Osteoblast (primary cell): Measurements from ENCODE around the gene FBN3. TPM values are rescaled to one million over a fixed set of nuclear protein-coding genes. Genes with fewer than 3 reads are reported as not detected.

Experiments
- DNase-seq: peaks from one replicate; pipeline ENCODE4 v3.0.0; 2011; ENCODE audit warnings: low spot score, mixed read lengths; ENCODE audit not compliant: insufficient read length; ENCODE audit errors: missing footprints
- H2AFZ ChIP-seq: 2 replicates; pipeline ENCODE4 v1.6.0; 2011; ENCODE audit warnings: mild to moderate bottlenecking, low read length
- H3K27ac ChIP-seq: 2 replicates; pipeline ENCODE4 v1.5.1; 2011; ENCODE audit warnings: mild to moderate bottlenecking, low read depth, low read length, moderate library complexity
- H3K27me3 ChIP-seq: 2 replicates; pipeline ENCODE4 v1.6.0; 2012; ENCODE audit warnings: mild to moderate bottlenecking, control low read depth, inconsistent platforms, low read length, moderate library complexity; ENCODE audit not compliant: insufficient read depth
- H3K36me3 ChIP-seq: 2 replicates; pipeline ENCODE4 v1.5.1; 2011; ENCODE audit warnings: mild to moderate bottlenecking, low read length, control low read depth, moderate library complexity; ENCODE audit not compliant: insufficient read depth
- H3K4me1 ChIP-seq: 2 replicates; pipeline ENCODE4 v1.5.1; 2011; ENCODE audit warnings: mild to moderate bottlenecking, low read length, control low read depth, moderate library complexity; ENCODE audit not compliant: insufficient read depth
- H3K4me2 ChIP-seq: 2 replicates; pipeline ENCODE4 v1.6.0; 2011; ENCODE audit warnings: mild to moderate bottlenecking, low read length; ENCODE audit not compliant: insufficient read depth
- H3K4me3 ChIP-seq: fragments of 200-600 bp; sonication (generic); 3 replicates; pipeline ENCODE4 v1.5.1; 2012; ENCODE audit warnings: mild to moderate bottlenecking, low read length, inconsistent platforms; ENCODE audit not compliant: insufficient read depth
- H3K79me2 ChIP-seq: 2 replicates; pipeline ENCODE4 v1.6.0; 2012; ENCODE audit warnings: mild to moderate bottlenecking, low read length, control low read depth, inconsistent platforms; ENCODE audit not compliant: insufficient read depth
- H3K9me3 ChIP-seq: 2 replicates; pipeline ENCODE4 v1.5.1; 2011; ENCODE audit warnings: low read depth, low read length, control low read depth
- H4K20me1 ChIP-seq: 2 replicates; pipeline ENCODE4 v1.6.0; 2012; ENCODE audit warnings: mild to moderate bottlenecking, low read length, control low read depth; ENCODE audit not compliant: insufficient read depth
- total RNA-seq: library from RNA; depleted of rRNA; stranded (reverse); fragments of >200 nt; gene quantifications from 2 replicates; pipeline ENCODE4 v1.2.3, GENCODE V29; 2012
- TF ChIP-seq, protein P1 (sequence below): IDR thresholded peaks from 2 replicates; pipeline ENCODE4 v1.5.1; 2011; ENCODE audit warnings: mild to moderate bottlenecking, low read depth, low read length, moderate library complexity; ENCODE audit errors: extremely low read depth

The FBN3 gene
- total RNA-seq, 1 donor, result not detected

DNA sequence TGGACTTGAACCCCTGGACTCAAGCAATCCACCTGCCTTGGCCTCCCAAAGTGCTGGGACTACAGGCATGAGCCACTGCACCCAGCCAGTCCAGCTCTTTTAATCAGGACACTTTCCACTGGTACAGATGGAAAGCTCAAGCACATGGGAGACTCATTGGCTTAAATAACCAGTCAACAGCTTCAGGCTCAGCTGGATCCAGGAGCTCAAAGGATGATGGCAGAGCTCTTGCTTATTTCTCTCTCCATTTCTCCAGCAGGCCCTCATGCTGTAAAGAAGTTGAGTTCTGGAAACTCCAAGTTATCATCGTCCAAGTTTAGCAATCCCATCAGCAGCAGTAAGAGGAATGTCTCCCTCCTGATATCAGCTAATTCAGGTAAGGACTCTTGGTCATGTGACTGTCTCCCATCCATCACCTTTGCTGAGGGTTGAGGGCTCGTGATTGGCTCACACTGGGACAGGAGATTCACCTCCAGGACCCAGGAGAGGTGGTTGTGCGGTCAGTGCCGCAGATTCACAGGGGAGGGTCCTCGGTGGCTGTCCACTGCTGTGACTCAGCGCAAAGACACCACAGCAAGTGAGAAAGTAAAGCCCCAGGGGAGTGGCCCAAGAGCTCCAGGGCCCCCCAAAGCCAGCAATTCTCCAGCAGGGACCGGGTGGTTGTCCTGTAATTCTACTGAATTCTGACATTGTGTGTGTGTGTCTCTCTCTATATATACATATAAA lies 91.7 kb downstream of the FBN3 start:
- H3K27me3 ChIP-seq, result no peaks in the 10 kb centered on the region
- DNase-seq, result no peak
- H3K27ac ChIP-seq, result no peak overlapping the region
- H3K4me2 ChIP-seq, result no peak overlapping the region
- TF ChIP-seq, protein P1, sequence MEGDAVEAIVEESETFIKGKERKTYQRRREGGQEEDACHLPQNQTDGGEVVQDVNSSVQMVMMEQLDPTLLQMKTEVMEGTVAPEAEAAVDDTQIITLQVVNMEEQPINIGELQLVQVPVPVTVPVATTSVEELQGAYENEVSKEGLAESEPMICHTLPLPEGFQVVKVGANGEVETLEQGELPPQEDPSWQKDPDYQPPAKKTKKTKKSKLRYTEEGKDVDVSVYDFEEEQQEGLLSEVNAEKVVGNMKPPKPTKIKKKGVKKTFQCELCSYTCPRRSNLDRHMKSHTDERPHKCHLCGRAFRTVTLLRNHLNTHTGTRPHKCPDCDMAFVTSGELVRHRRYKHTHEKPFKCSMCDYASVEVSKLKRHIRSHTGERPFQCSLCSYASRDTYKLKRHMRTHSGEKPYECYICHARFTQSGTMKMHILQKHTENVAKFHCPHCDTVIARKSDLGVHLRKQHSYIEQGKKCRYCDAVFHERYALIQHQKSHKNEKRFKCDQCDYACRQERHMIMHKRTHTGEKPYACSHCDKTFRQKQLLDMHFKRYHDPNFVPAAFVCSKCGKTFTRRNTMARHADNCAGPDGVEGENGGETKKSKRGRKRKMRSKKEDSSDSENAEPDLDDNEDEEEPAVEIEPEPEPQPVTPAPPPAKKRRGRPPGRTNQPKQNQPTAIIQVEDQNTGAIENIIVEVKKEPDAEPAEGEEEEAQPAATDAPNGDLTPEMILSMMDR, result no peak
- no peaks in the 10 kb centered on the region for H3K79me2 ChIP-seq
- no peak overlapping the region for H3K4me3 ChIP-seq
- no peaks in the 10 kb centered on the region for H4K20me1 ChIP-seq
- no peak overlapping the region for H2AFZ ChIP-seq
- H3K4me1 ChIP-seq, result no peaks in the 10 kb centered on the region
- no peaks in the 10 kb centered on the region for H3K9me3 ChIP-seq
- no peaks in the 10 kb centered on the region for H3K36me3 ChIP-seq

- no peaks in the 10 kb centered on the region for H3K79me2 ChIP-seq
- H3K36me3 ChIP-seq, result no peaks in the 10 kb centered on the region
- DNase-seq, result no peak
- no peak overlapping the region for H3K4me3 ChIP-seq
- H3K27me3 ChIP-seq, result no peaks in the 10 kb centered on the region
- no peak overlapping the region for H3K27ac ChIP-seq
- TF ChIP-seq, protein P1, result no peak
- H3K4me1 ChIP-seq, result no peaks in the 10 kb centered on the region
- no peak overlapping the region for H2AFZ ChIP-seq
- no peaks in the 10 kb centered on the region for H3K9me3 ChIP-seq
- no peak overlapping the region for H3K4me2 ChIP-seq
- no peaks in the 10 kb centered on the region for H4K20me1 ChIP-seq
Measured at GRCh38 chr19:8056533-8056932, 92.9 kb downstream of the FBN3 start.

GRCh38 chr19:8054169-8054568 lies 95.2 kb downstream of the FBN3 start:
- DNase-seq, result no peak
- Histone ChIP-seq H3K4me1 (no peaks in the 10 kb centered on the region), H2AFZ (no peak overlapping the region), H3K27ac (no peak overlapping the region), H3K79me2 (no peaks in the 10 kb centered on the region), H3K4me3 (no peak overlapping the region), H3K9me3 (no peaks in the 10 kb centered on the region), H4K20me1 (no peaks in the 10 kb centered on the region), H3K27me3 (peaks cover 6% of the 10 kb centered on the region), H3K36me3 (no peaks in the 10 kb centered on the region), H3K4me2 (no peak overlapping the region)
- TF ChIP-seq, protein P1, result no peak

GRCh38 chr19:8052464-8052859 lies 96.9 kb downstream of the FBN3 start, which contains the start of gene CCL25:
TSS of gene CCL25 (plus strand) at chr19:8052760. CDS start at chr19:8053050, 290 bp downstream.
- Histone ChIP-seq H3K4me2 (no peak within 1 kb of the TSS), H3K9me3 (no peaks in the 10 kb centered on the region)
- TF ChIP-seq, protein P1, result no peak

More at GRCh38 chr19:8052464-8052859, 96.9 kb downstream of the FBN3 start, which contains the start of gene CCL25:
- Histone ChIP-seq H3K4me3 (no peak within 1 kb of the TSS), H2AFZ (no peak within 1 kb of the TSS), H3K4me1 (no peaks in the 10 kb centered on the region), H3K79me2 (no peaks in the 10 kb centered on the region), H3K36me3 (no peaks in the 10 kb centered on the region), H3K27me3 (peaks cover 6% of the 10 kb centered on the region), H3K27ac (no peak within 1 kb of the TSS), H4K20me1 (no peaks in the 10 kb centered on the region)
- no peak for DNase-seq
